Testis (tissue), 2 donors: Measurements from ENCODE around the gene SLC25A12.

ENCODE experiments used
- CTCF ChIP-seq, 3 experiments: fragments of 450-650 bp in 2 of 3; fragments of 200-600 bp in 1 of 3; sonication (generic) in 1 of 3; IDR thresholded peaks; one replicate each; pipeline ENCODE4 v1.5.1; 2016 to 2019; ENCODE audit warnings: antibody characterized with exemption in 3 of 3, mild to moderate bottlenecking in 2 of 3, moderate library complexity in 1 of 3
- POLR2A ChIP-seq: fragments of 450-650 bp; IDR thresholded peaks from one replicate; pipeline ENCODE4 v1.6.1; 2017; ENCODE audit warnings: antibody characterized with exemption, mild to moderate bottlenecking, moderate library complexity

- TF ChIP-seq CTCF (IDR thresholded peaks at IDR 0.05) (no peak), POLR2A (no peak)
These were observed 71.3 kb downstream of the SLC25A12 start for GRCh38 chr2:171822525-171823322.
